Endothelial cell of umbilical vein (primary cell): ENCODE data around the gene ACOT13. TPM values are rescaled to one million over a fixed set of nuclear protein-coding genes. Genes with fewer than 3 reads are reported as not detected.

Experiments
- BruUV-seq: library from RNA; stranded (reverse); fragments of 400-500 nt; replicated peaks from 2 replicates; lab custom pipeline; 2021; lab: Mats Ljungman, UMichigan
- CTCF ChIA-PET: fragments of 300-600, 350-600 bp; sonication (Branson Sonifier 250); formaldehyde crosslinking; loops from one replicate; lab custom pipeline; 2021; ENCODE audit warnings: antibody characterized with exemption, inconsistent platforms; lab: Charles Lee
- POLR2A ChIA-PET: fragments of 300-600, 350-600 bp; sonication (Branson Sonifier 250); formaldehyde crosslinking; loops from one replicate; lab custom pipeline; 2021; ENCODE audit warnings: antibody characterized with exemption, inconsistent platforms; lab: Charles Lee
- DNase-seq: peaks from one replicate; pipeline ENCODE4 v3.0.0-alpha.2; 2011; ENCODE audit warnings: low read depth, low spot score
- FAIRE-seq: peaks from 2 replicates; lab custom pipeline; 2011; peaks lifted over from hg19 to GRCh38; lab: Jason Lieb, UNC
- H2AFZ ChIP-seq: 2 replicates; pipeline ENCODE4 v1.6.0; 2012; ENCODE audit warnings: low read depth, low read length, control low read depth, inconsistent platforms
- H3K27ac ChIP-seq: 2 replicates; pipeline ENCODE4 v1.5.1; 2011; ENCODE audit warnings: low read depth, mild to moderate bottlenecking, control low read depth, low read length, moderate library complexity; ENCODE audit not compliant: insufficient read depth
- H3K27me3 ChIP-seq, 2 experiments: 2 replicates each; pipeline versions ENCODE4 v1.6.0 to v1.6.1; 2011; ENCODE audit warnings: low read length in 2 of 2, mixed read lengths in 1 of 2; ENCODE audit not compliant: control insufficient read depth in 2 of 2, insufficient read depth in 2 of 2
- H3K36me3 ChIP-seq, 2 experiments: 2 replicates in 1 of 2; 3 replicates in 1 of 2; pipeline ENCODE4 v1.5.1; 2011; ENCODE audit warnings: low read length in 2 of 2, mild to moderate bottlenecking in 1 of 2, moderate library complexity in 1 of 2; ENCODE audit not compliant: control insufficient read depth in 2 of 2, insufficient read depth in 2 of 2; ENCODE audit errors: extremely low read depth in 1 of 2
- H3K4me1 ChIP-seq: 3 replicates; pipeline ENCODE4 v1.5.1; 2011; ENCODE audit warnings: mild to moderate bottlenecking, low read length; ENCODE audit not compliant: control insufficient read depth, insufficient read depth; ENCODE audit errors: extremely low read depth
- H3K4me2 ChIP-seq: 2 replicates; pipeline ENCODE4 v1.6.1; 2011; ENCODE audit warnings: low read length, control low read depth, mixed read lengths; ENCODE audit not compliant: insufficient read depth
- H3K4me3 ChIP-seq, 3 experiments: fragments of 200-600 bp in 1 of 3; sonication (generic), shearing (Covaris generic) in 1 of 3; replicated peaks in 1 of 3; 2 replicates each; pipeline ENCODE4 v1.5.1; 2011 to 2016; ENCODE audit warnings: control low read depth in 3 of 3, low read length in 3 of 3, mild to moderate bottlenecking in 2 of 3, inconsistent platforms in 1 of 3, low read depth in 1 of 3, moderate library complexity in 1 of 3; ENCODE audit not compliant: insufficient read depth in 1 of 3
- H3K79me2 ChIP-seq: 2 replicates; pipeline ENCODE4 v1.6.0; 2012; ENCODE audit warnings: low read length, inconsistent platforms; ENCODE audit not compliant: control insufficient read depth, insufficient read depth
- H3K9ac ChIP-seq: replicated peaks from 2 replicates; pipeline ENCODE3; 2011; ENCODE audit warnings: low read length, control low read depth; ENCODE audit not compliant: insufficient read depth; ENCODE audit errors: extremely low read depth
- H3K9me1 ChIP-seq: replicated peaks from 3 replicates; pipeline ENCODE4 v1.6.0; 2011; ENCODE audit warnings: mild to moderate bottlenecking, low read length; ENCODE audit not compliant: control insufficient read depth, insufficient read depth; ENCODE audit errors: extremely low read depth
- H3K9me3 ChIP-seq: replicated peaks from 2 replicates; pipeline ENCODE4 v1.5.1; 2012; ENCODE audit warnings: low read length, inconsistent platforms; ENCODE audit not compliant: control insufficient read depth, insufficient read depth
- H4K20me1 ChIP-seq: replicated peaks from 2 replicates; pipeline ENCODE3; 2011; ENCODE audit warnings: mild to moderate bottlenecking, low read length; ENCODE audit not compliant: control insufficient read depth, insufficient read depth; ENCODE audit errors: extremely low read depth
- CTCF ChIP-seq, 2 donors: IDR thresholded peaks; 1 replicate in 1 of 2; 2 replicates in 1 of 2; pipeline ENCODE4 v1.5.1; 2011; ENCODE audit warnings: low read length in 2 of 2, mild to moderate bottlenecking in 2 of 2, moderate library complexity in 2 of 2, control low read depth in 1 of 2, inconsistent platforms in 1 of 2, low read depth in 1 of 2; ENCODE audit not compliant: insufficient read depth in 1 of 2; ENCODE audit errors: extremely low read depth in 1 of 2
- EZH2 ChIP-seq: IDR thresholded peaks from 2 replicates; pipeline ENCODE4 v1.6.1; 2012; ENCODE audit warnings: borderline replicate concordance, low read depth, mild to moderate bottlenecking, moderate library complexity, low read length, inconsistent platforms; ENCODE audit not compliant: severe bottlenecking
- GATA2 ChIP-seq: IDR thresholded peaks from 2 replicates; pipeline ENCODE4 v1.7.0; 2011; ENCODE audit warnings: low read depth, mild to moderate bottlenecking, moderate library complexity, mixed read lengths, low read length; ENCODE audit not compliant: insufficient read length, insufficient read depth
- JUN ChIP-seq: IDR thresholded peaks from 2 replicates; pipeline ENCODE4 v1.6.1; 2011; ENCODE audit warnings: borderline replicate concordance, low read depth; ENCODE audit not compliant: insufficient read length, insufficient read depth
- MYC ChIP-seq: IDR thresholded peaks from one replicate; pipeline ENCODE4 v1.6.1; 2011; ENCODE audit warnings: mild to moderate bottlenecking, low read depth, low read length
- POLR2A ChIP-seq: IDR thresholded peaks from 2 replicates; pipeline ENCODE4 v1.6.1; 2012; ENCODE audit warnings: low read depth, mild to moderate bottlenecking, control low read depth, low read length
- POLR2AphosphoS5 ChIP-seq: IDR thresholded peaks from 2 replicates; pipeline ENCODE4 v1.6.1; 2012; ENCODE audit warnings: low read depth, mild to moderate bottlenecking, control low read depth, low read length, moderate library complexity; ENCODE audit not compliant: insufficient read depth
- dilution Hi-C: fragments of 300-500 bp; cut with MboI; formaldehyde crosslinking; loops from one replicate; pipeline ENCODE4 v1.15.0; 2019; ENCODE audit warnings: low sequenced_read_pairs; ENCODE audit not compliant: extremely low pct_ligation_motif_present
- intact Hi-C: fragments of 100-400 bp; cut with micrococcal nuclease; formaldehyde crosslinking; loops from one replicate; pipeline ENCODE4 v1.10.0; 2022
- polyA plus RNA-seq, 4 experiments: library from polyadenylated mRNA; depleted of rRNA in 3 of 4; stranded (reverse) in 3 of 4; unstranded in 1 of 4; fragments of >200 nt; gene quantifications; 2 replicates each; pipeline versions ENCODE4 v1.2.1 to v1.2.3, GENCODE V29; 2011 to 2012; ENCODE audit warnings: missing spikeins in 1 of 4
- total RNA-seq: library from RNA; stranded (reverse); gene quantifications from 2 replicates; pipeline ENCODE4 v1.2.3, GENCODE V29; 2021
- TF ChIP-seq, protein P1 (sequence below): IDR thresholded peaks from 2 replicates; pipeline ENCODE4 v1.6.1; 2011; ENCODE audit not compliant: insufficient read depth, insufficient read length

The ACOT13 gene
- total and polyA plus RNA-seq, 2 donors (not counting 3 experiments of a cell fraction or from before 2014, with no cell fraction given): 7.7 to 24.1 TPM

DNA sequence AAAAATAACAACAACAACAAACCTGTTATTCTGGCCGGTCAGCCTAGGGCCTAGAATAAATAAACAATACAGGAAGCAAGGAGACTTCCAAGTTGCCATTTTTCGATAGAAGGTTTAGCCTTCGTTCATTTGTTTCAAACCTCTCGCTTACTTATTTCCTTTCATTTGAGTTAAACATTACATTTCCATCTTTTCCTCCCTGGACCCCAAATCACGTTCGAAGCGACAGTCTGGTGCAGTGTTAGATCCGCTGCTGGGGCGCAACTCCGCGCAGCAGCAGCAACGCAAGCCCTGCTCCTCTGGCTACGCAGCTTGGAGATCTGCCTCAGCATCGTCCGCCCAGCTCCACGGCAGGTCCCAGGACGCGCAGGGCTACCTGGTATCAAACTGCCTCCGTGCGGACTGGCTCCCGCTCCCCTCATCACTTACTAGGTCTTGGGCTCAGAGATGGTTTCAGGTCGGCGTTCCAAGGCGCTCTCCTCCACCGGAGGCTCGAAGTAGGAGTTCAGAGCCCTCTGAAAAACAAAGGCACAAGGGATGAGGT lies 708 bp upstream of the ACOT13 start:
- no peaks in the 10 kb centered on the region for H3K9me3 ChIP-seq
- FAIRE-seq: peak; percentile 43
- CTCF ChIA-PET: interaction anchor here (0.6 to 1.4 kb wide), 9 partner anchors 11 to 85 kb away, joined by 3 to 11 read pairs (median 3); partner anchors contain the start of gene KIAA0319
- peak overlapping the region; percentile 50 for H3K4me2 ChIP-seq
- peaks cover 23% of the 10 kb centered on the region for H3K79me2 ChIP-seq
- H3K36me3 ChIP-seq: peaks cover 4 to 8% of the 10 kb centered on the region in 2 experiments
- H3K9ac ChIP-seq: peak overlapping the region; percentile 47
- peak overlapping the region; percentile 96 for H2AFZ ChIP-seq
- H3K4me3 ChIP-seq: peak overlapping the region; percentile 70 to 90 (median 76)
- peak overlapping the region; percentile 23 for H3K27ac ChIP-seq
- POLR2A ChIA-PET: interaction anchor here (0.6 kb wide), 1 partner anchor 115 kb away, joined by 4 read pairs; no protein-coding TSS in a partner anchor
- peaks cover 13% of the 10 kb centered on the region for H3K4me1 ChIP-seq
- no TSS peak for BruUV-seq
- no peaks in the 10 kb centered on the region for H3K27me3 ChIP-seq
- H3K9me1 ChIP-seq: no peaks in the 10 kb centered on the region
- intact Hi-C loops: loop anchor here (1.0 to 5.0 kb wide), 3 partner anchors 20 to 55 kb away; partner anchors contain the start of gene KIAA0319
- TF ChIP-seq CTCF (IDR thresholded peaks at IDR 0.05; ENCODE audit: extremely low read depth in 1 of 2, insufficient read depth in 1 of 2, low read depth in 1 of 2, low read length in 2 of 2): no peak
- TF ChIP-seq POLR2A: peak; percentile 19
- no peak for DNase-seq
- dilution Hi-C loops: no loop called here
- H4K20me1 ChIP-seq: no peaks in the 10 kb centered on the region

DNA sequence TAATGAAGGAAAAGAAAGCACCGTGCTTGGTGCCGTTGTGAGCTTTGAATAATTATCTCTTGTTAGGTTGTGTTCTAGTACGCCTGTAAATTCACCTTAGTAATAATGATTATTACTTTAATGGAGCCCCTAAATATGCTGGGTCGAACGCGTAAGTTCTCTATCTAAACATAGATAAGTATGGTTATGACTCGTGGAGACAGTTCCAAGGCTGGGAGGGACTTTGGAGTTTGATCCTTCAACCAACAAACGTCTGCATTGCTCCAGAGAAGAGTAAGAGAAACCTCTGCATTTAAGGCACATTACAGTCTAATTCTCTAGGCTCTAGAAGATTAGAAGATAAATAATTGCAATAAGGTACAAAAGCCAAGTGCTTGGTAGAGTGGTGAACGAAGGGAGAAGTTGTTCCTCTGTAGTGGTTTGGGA lies 514 bp downstream of the ACOT13 start:
- intact Hi-C loops: loop anchor here (1.0 to 5.0 kb wide), 4 partner anchors 18 to 108 kb away; no protein-coding TSS in a partner anchor
- H3K27ac ChIP-seq: peak overlapping the region; percentile 75
- peak overlapping the region; percentile 71 to 92 (median 90) for H3K4me3 ChIP-seq
- no peaks in the 10 kb centered on the region for H3K27me3 ChIP-seq
- POLR2A ChIA-PET: interaction anchor here (0.7 kb wide), 1 partner anchor 52 kb away, joined by 5 read pairs; no protein-coding TSS in a partner anchor
- no peak for FAIRE-seq
- H2AFZ ChIP-seq: peak overlapping the region; percentile 97
- BruUV-seq: no TSS peak
- no peaks in the 10 kb centered on the region for H4K20me1 ChIP-seq
- CTCF ChIA-PET: interaction anchor here (0.8 to 1.4 kb wide), 5 partner anchors 12 to 86 kb away, joined by 3 to 11 read pairs (median 5); no protein-coding TSS in a partner anchor
- H3K79me2 ChIP-seq: peaks cover 23% of the 10 kb centered on the region
- peak overlapping the region; percentile 77 for H3K4me2 ChIP-seq
- dilution Hi-C loops: no loop called here
- H3K9me1 ChIP-seq: no peaks in the 10 kb centered on the region
- H3K9ac ChIP-seq: peak overlapping the region; percentile 89
- H3K4me1 ChIP-seq: peaks cover 13% of the 10 kb centered on the region
- peaks cover 3 to 8% of the 10 kb centered on the region in 2 experiments for H3K36me3 ChIP-seq
- H3K9me3 ChIP-seq: no peaks in the 10 kb centered on the region
- DNase-seq: no peak
- no peak for TF ChIP-seq CTCF (IDR thresholded peaks at IDR 0.05; ENCODE audit: extremely low read depth in 1 of 2, insufficient read depth in 1 of 2, low read depth in 1 of 2, low read length in 2 of 2)
- TF ChIP-seq POLR2A: no peak
- TF ChIP-seq JUN: peak; percentile 25
- TF ChIP-seq GATA2: no peak
- no peak for TF ChIP-seq EZH2
- TF ChIP-seq MYC: no peak
- TF ChIP-seq, protein P1, sequence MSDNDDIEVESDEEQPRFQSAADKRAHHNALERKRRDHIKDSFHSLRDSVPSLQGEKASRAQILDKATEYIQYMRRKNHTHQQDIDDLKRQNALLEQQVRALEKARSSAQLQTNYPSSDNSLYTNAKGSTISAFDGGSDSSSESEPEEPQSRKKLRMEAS: no peak
- TF ChIP-seq POLR2AphosphoS5: no peak
